Inflammatory macrophage treated with lipopolysaccharide for 4 hours (primary cell): Measurements from ENCODE around the gene SNCAIP.
"Not testable (repeated sequence)": the region's sequence is repeated elsewhere in the genome, so short reads cannot be mapped to it uniquely, and the experiment has no call there.

Source experiments
- DNase-seq: peaks from one replicate; pipeline ENCODE4 v3.0.0-alpha.2; 2020

The SNCAIP gene

DNA sequence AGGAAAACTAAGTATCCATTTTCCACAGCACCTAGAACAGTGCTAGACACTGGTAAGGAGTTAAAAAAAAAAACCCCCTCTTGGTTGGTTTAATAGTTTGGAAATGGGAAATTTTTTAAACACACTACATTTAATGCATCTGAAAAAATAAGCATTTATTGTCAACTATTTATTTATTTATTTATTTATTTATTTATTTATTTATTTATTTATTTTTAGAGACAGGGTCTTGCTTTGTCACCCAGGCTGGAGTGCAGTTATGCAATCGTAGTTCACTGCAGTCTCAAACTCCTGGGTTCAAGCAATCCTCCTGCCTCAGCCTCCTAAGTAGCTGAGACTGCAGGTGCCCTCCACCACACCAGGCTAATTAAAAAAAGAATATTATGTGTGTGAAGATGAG is 51.6 kb downstream of the SNCAIP start:
- no peak for DNase-seq

DNA sequence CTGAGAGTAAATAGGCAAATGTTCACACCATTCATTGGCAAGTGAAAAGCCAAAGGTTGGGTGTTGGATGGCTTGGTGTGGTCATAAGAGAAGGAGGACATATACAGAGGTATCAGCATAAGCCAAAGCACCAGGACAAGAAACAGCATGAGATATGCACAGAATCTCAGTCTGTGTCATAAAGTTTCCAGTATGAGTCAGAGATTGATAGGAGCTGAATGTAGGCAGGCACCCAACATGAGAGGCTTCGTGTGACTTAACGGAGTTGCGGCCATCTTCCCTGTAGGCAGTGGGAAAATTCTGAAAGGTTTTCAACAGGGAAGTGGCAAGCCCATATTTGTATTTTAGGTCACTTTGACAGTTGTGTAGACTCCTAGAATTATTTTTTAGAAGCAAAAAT is 54.5 kb downstream of the SNCAIP start:
- DNase-seq: no peak

- no peak for DNase-seq
These were observed 55.4 kb downstream of the SNCAIP start for GRCh38 chr5:122367456-122367855.

DNA sequence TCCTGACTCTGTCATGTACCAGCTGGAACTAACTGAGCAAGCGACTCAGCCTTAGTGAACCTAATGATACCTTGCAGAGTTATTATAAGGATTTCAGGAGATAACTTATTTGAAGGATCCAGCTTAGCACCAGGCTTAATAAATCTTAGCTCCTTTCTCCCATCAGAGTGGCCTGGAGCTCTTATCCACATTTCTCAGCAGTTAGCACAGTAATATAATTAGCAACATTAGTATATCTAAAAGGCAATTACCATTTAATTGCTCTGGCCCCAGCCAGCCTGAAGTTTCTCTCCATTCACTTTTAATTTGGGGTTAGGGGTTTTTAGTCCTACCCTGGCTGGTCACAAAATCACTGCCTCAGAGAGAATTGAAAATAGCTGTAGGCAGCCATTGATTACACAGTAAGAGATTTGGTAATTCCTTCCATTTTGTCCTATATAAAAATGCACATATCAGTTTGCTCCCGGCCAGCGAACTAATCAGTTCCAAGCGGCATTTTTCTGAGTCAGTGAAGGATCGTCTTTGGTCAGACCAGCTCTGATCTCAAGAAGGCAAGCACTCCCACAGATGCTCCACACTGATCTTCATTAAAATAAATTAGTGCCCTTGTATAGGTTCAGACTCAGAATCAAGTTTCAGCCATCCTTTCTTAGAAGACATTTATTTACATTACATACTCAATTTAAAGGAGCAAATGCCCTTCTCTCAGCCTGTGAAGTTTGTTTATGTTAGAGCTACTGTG is 56.6 kb downstream of the SNCAIP start:
- DNase-seq: no peak

- DNase-seq: no peak
These were observed 57.3 kb downstream of the SNCAIP start for GRCh38 chr5:122369253-122369815.

GRCh38 chr5:122371511-122372151 is 59.6 kb downstream of the SNCAIP start:
- no peak for DNase-seq

GRCh38 chr5:122374110-122374509 is 62.1 kb downstream of the SNCAIP start:
- no peak for DNase-seq

DNA sequence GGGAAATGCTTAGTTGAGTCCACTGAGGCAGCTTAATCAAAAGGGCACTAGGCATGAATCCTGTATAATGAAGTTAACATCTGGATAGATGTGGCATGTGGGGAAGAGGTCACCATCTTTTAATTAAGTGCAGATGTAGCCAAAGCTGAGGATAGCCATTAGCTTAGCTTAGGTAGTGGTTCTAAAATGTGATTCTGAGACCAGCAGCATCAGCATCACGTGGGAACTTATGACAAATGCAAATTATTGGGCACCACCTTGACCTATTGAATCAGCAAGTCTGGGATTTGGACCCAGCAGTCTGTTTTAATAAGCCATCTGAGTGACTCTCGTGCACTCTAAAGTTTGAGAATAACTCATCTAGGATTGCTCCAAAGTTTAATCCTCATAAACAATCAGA is 63.8 kb downstream of the SNCAIP start:
- DNase-seq: no peak

DNA sequence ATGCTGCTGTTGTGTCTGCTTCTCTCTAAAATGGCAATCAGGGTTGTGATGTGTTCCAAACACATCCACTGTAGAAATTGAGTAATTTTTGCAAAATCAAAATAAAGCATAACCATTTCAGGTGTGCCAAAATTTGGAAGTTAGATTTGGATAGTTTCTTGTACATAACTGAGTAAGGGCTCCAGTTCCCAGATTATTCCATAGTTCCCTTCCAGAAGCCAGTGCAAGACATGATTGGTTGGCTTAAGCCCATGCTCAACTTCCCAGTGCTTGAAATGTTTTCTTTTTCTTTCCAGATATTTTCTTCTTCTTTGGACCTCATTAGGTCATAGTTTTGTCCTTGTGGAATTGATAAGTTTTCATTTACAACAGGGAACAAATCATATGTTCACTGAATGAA is 64.2 kb downstream of the SNCAIP start:
- no peak for DNase-seq

DNA sequence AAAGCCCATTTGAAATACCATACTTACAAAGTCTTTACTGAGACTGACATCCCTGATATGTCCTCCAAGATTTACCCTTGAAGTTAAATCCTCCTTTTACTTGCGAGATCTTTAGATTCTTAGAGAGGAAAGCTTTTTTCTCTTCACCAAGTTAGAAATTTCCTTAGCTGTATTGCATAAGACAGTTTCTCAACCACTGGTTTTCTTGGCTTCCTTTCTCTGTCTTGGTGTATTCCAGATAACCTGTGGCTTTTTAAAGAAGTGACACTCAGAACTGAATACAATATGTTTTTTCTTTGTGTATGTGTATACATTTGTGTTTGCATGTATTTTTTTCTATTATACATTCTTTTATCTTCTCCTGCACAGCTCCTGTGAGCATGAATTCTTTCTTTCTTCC is 65.0 kb downstream of the SNCAIP start:
- peak; percentile 3 for DNase-seq

DNA sequence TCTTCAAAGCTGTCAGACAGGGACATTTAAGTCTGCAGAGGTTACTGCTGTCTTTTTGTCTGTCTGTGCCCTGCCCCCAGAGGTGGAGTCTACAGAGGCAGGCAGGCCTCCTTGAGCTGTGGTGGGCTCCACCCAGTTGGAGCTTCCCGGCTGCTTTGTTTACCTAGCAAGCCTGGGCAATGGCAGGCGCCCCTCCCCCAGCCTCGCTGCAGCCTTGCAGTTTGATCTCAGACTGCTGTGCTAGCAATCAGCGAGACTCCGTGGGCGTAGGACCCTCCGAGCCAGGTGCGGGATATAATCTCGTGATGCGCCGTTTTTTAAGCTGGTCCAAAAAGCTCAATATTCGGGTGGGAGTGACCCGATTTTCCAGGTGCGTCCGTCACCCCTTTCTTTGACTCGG is 70.9 kb downstream of the SNCAIP start:
- not testable (repeated sequence) for DNase-seq

DNA sequence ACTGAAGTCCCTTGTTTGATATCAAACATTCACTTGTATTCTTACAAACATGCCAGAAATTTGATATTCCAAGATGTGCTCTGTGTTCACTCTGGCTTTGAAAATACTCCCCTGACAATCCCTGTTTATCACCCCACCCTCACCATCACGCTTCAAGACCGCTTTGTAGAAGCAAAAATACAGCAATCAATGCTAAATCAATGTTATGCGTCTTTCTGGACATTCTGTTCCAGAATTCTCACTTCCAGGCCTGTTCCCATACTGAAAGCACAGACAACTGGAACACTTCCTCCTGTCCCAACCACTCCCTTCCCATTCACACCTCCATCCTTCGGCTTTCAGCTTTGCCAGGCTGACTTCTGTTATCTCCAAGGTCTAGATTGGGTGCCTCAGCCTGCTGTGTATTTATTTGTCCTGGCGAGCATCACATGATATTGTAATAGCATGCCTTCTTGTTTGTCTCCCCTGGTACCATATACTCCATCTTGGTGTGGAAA is 72.8 kb downstream of the SNCAIP start:
- no peak for DNase-seq

GRCh38 chr5:122385286-122385685 is 73.2 kb downstream of the SNCAIP start:
- DNase-seq: no peak

GRCh38 chr5:122385808-122386207 is 73.8 kb downstream of the SNCAIP start:
- DNase-seq: no peak

- DNase-seq: no peak
These were observed 78.1 kb downstream of the SNCAIP start for GRCh38 chr5:122390154-122390553.

DNA sequence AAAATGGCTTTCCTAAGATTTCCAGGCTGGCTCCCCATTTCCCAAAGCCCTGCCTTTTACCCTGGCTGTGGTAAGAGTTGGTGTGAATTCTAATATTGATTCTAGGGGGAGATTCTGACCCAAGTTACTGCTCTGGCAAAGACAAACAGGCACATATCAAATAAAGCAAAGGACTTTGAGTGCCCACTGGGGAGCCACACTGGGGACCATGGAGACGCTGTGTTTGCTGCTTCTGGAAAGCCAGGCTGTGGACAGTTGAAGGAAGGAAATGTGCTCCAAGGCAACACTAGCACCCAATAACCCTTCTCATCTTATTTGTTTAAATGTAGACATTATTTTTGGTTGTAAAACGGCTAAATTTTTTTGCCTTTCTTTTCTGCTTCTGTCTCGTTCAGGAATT is 78.7 kb downstream of the SNCAIP start:
- no peak for DNase-seq

- DNase-seq: no peak
These were observed 79.6 kb downstream of the SNCAIP start for GRCh38 chr5:122391621-122392020.

- no peak for DNase-seq
These were observed 80.2 kb downstream of the SNCAIP start for GRCh38 chr5:122392224-122392623.

DNA sequence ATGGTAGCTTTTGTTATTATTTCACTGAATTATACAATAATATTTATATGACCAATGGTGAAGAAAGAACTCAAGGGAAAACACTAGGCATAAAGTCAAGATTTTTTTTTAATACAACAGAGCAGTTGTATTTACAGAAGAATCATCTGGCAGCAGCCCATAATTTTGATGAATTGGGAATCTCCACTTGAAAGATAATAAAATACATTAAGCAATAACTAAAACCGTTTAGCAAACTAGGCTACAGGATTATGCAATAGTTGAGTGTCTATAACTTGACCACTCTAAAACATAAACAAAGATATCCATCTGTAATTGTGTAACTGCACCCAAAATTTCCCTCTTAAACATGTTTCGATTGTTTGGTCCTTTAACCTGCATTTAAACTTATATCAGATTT is 80.8 kb downstream of the SNCAIP start:
- DNase-seq: no peak

GRCh38 chr5:122394284-122394930 is 82.4 kb downstream of the SNCAIP start:
- DNase-seq: no peak

DNA sequence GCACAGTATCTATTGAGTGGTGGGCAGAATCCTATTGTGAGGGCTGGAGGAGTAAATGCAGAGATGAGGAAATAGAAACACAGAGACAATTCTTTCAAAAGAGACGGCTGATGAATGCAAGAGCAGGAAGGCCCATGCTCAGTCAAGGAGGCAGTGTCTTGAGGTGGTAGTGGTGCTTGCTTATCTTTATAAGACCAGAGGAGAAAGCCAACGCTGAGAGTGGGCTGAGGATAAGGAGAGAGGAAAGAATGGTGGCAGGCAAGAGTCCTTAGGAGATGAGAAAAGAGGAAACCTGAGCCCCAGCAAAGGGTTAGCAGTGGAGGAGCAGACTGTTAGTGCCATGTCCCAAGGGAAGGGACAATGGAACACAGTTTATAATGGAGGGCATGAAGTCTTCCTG is 86.0 kb downstream of the SNCAIP start:
- no peak for DNase-seq

GRCh38 chr5:122400341-122400740 is 88.3 kb downstream of the SNCAIP start:
- DNase-seq: no peak

- no peak for DNase-seq
These were observed 88.9 kb downstream of the SNCAIP start for GRCh38 chr5:122400938-122401337.
